SK-N-SH treated with all-trans-retinoic acid at 6 μM for 48 hours (cell line): ENCODE measurements around the gene RHBDL2.

Experiments
- ATAC-seq: fragments of 200-7000 bp; cut with Tn5 transposase; 3 replicates; pipeline ENCODE4 v1.9.1; 2020; ENCODE audit warnings: mild to moderate bottlenecking, moderate library complexity
- BACH2 ChIP-seq: fragments of 250-450 bp; sonication (Bioruptor Pico); IDR thresholded peaks from 2 replicates; pipeline ENCODE4 v1.9.0; 2021; ENCODE audit warnings: mild to moderate bottlenecking, borderline replicate concordance
- CSRNP3 ChIP-seq: fragments of 250-450 bp; sonication (Bioruptor Pico); IDR thresholded peaks from 2 replicates; pipeline ENCODE4 v1.5.1; 2021; ENCODE audit warnings: mild to moderate bottlenecking, moderate library complexity
- ESRRG ChIP-seq: fragments of 250-450 bp; sonication (Bioruptor Pico); IDR thresholded peaks from 2 replicates; pipeline ENCODE4 v1.6.1; 2021; ENCODE audit warnings: mild to moderate bottlenecking
- GLIS3 ChIP-seq: fragments of 250-450 bp; sonication (Bioruptor Pico); IDR thresholded peaks from 2 replicates; pipeline ENCODE4 v1.5.0; 2020; ENCODE audit warnings: mild to moderate bottlenecking, moderate library complexity
- ISL1 ChIP-seq: fragments of 250-450 bp; sonication (Bioruptor Pico); IDR thresholded peaks from 2 replicates; pipeline ENCODE4 v2.1.2; 2022; ENCODE audit warnings: mild to moderate bottlenecking, moderate library complexity
- OSR1 ChIP-seq: fragments of 250-450 bp; sonication (Bioruptor Pico); IDR thresholded peaks from 2 replicates; pipeline ENCODE4 v1.8.0; 2022; ENCODE audit warnings: moderate library complexity, mild to moderate bottlenecking, inconsistent platforms
- PATZ1 ChIP-seq: fragments of 250-450 bp; sonication (Bioruptor Pico); IDR thresholded peaks from 2 replicates; pipeline ENCODE4 v1.8.0; 2020; ENCODE audit warnings: mild to moderate bottlenecking, moderate library complexity, borderline replicate concordance
- POU6F1 ChIP-seq: fragments of 250-450 bp; sonication (Bioruptor Pico); IDR thresholded peaks from 2 replicates; pipeline ENCODE4 v1.8.0; 2021; ENCODE audit warnings: low read depth, mild to moderate bottlenecking, moderate library complexity, borderline replicate concordance
- RARB ChIP-seq: fragments of 250-450 bp; sonication (Bioruptor Pico); IDR thresholded peaks from 2 replicates; pipeline ENCODE4 v1.8.0; 2021; ENCODE audit warnings: mild to moderate bottlenecking, moderate library complexity
- SNAI2 ChIP-seq: fragments of 250-450 bp; sonication (Bioruptor Pico); IDR thresholded peaks from 2 replicates; pipeline ENCODE4 v1.5.0; 2020; ENCODE audit warnings: mild to moderate bottlenecking, moderate library complexity
- TCF4 ChIP-seq: fragments of 250-450 bp; sonication (Bioruptor Pico); IDR thresholded peaks from 2 replicates; pipeline ENCODE4 v1.8.0; 2021; ENCODE audit warnings: mild to moderate bottlenecking, moderate library complexity, borderline replicate concordance
- TOX ChIP-seq: fragments of 250-450 bp; sonication (Bioruptor Pico); IDR thresholded peaks from 2 replicates; pipeline ENCODE4 v1.8.0; 2021; ENCODE audit warnings: mild to moderate bottlenecking, moderate library complexity, borderline replicate concordance
- TSHZ2 ChIP-seq: fragments of 250-450 bp; sonication (Bioruptor Pico); IDR thresholded peaks from 2 replicates; pipeline ENCODE4 v1.5.0; 2020; ENCODE audit warnings: mild to moderate bottlenecking, moderate library complexity
- ZC3H10 ChIP-seq: fragments of 250-450 bp; sonication (Bioruptor Pico); IDR thresholded peaks from 2 replicates; pipeline ENCODE4 v1.5.1; 2021; ENCODE audit warnings: mild to moderate bottlenecking, moderate library complexity
- ZFP3 ChIP-seq: fragments of 250-450 bp; sonication (Bioruptor Pico); IDR thresholded peaks from 2 replicates; pipeline ENCODE4 v1.5.0; 2020; ENCODE audit warnings: mild to moderate bottlenecking, moderate library complexity
- ZNF565 ChIP-seq: fragments of 450-650 bp; formaldehyde crosslinking; conservative IDR thresholded peaks from 2 replicates; pipeline ENCODE4 v1.5.0; 2020; ENCODE audit warnings: low read depth, mild to moderate bottlenecking, moderate library complexity
- ZNF70 ChIP-seq: fragments of 450-650 bp; formaldehyde crosslinking; IDR thresholded peaks from 2 replicates; pipeline ENCODE4 v1.5.0; 2020; ENCODE audit warnings: mild to moderate bottlenecking, moderate library complexity
- ZNF8 ChIP-seq: fragments of 450-650 bp; formaldehyde crosslinking; IDR thresholded peaks from 2 replicates; pipeline ENCODE4 v1.5.0; 2020; ENCODE audit warnings: mild to moderate bottlenecking, moderate library complexity

RHBDL2 gene

GRCh38 chr1:38964140-38964548 lies 22.5 kb upstream of the RHBDL2 start (continued):
- TF ChIP-seq POU6F1: no peak
- TF ChIP-seq, all 23 proteins: peak for 0

- no peak for ATAC-seq
- TF ChIP-seq RARB (CRISPR knock-in tag): no peak
- no peak for TF ChIP-seq ZC3H10 (CRISPR knock-in tag)
- TF ChIP-seq ZNF8 (CRISPR knock-in tag): no peak
- no peak for TF ChIP-seq POU6F1
- TF ChIP-seq GLIS3 (CRISPR knock-in tag): no peak
- TF ChIP-seq OSR1: no peak
- no peak for TF ChIP-seq ESRRG (CRISPR knock-in tag)
- TF ChIP-seq SNAI2 (CRISPR knock-in tag): no peak
- no peak for TF ChIP-seq TOX (CRISPR knock-in tag)
- TF ChIP-seq TCF4 (CRISPR knock-in tag): no peak
- TF ChIP-seq ISL1 (CRISPR knock-in tag): no peak
- TF ChIP-seq ZNF70 (CRISPR knock-in tag): no peak
- TF ChIP-seq ZFP3 (CRISPR knock-in tag): no peak
- TF ChIP-seq PATZ1: no peak
- no peak for TF ChIP-seq ZNF565 (CRISPR knock-in tag)
- no peak for TF ChIP-seq TSHZ2
Observed at GRCh38 chr1:38962560-38962959, 20.9 kb upstream of the RHBDL2 start.

- no peak for ATAC-seq
- TF ChIP-seq ESRRG (CRISPR knock-in tag) (no peak), TCF4 (CRISPR knock-in tag) (no peak), ZNF70 (CRISPR knock-in tag) (no peak)
Observed at GRCh38 chr1:38962113-38962512, 20.5 kb upstream of the RHBDL2 start.

GRCh38 chr1:38958967-38959366 lies 17.3 kb upstream of the RHBDL2 start:
- TF ChIP-seq CSRNP3 (CRISPR knock-in tag) (no peak), RARB (CRISPR knock-in tag) (no peak), BACH2 (no peak), ZNF565 (CRISPR knock-in tag) (no peak), TCF4 (CRISPR knock-in tag) (no peak), ZFP3 (CRISPR knock-in tag) (no peak), ZC3H10 (CRISPR knock-in tag) (no peak), ZNF8 (CRISPR knock-in tag) (no peak), TOX (CRISPR knock-in tag) (no peak), POU6F1 (no peak)

More at GRCh38 chr1:38958967-38959366, 17.3 kb upstream of the RHBDL2 start:
- no peak for ATAC-seq
